Lower lobe of right lung (tissue), 2 donors: Measurements from ENCODE around the gene ANKRD55. TPM values are rescaled to one million over a fixed set of nuclear protein-coding genes. Genes with fewer than 3 reads are reported as not detected.

Source experiments
- ATAC-seq, 2 donors: fragments of 200-7000 bp; cut with Tn5 transposase; one replicate each; pipeline ENCODE4 v1.9.1; 2020 to 2022; ENCODE audit warnings: mild to moderate bottlenecking in 2 of 2, moderate library complexity in 2 of 2
- DNase-seq: peaks from one replicate; pipeline ENCODE4 v3.0.0-alpha.2; 2020
- H3K27ac ChIP-seq: fragments of 200-600 bp; one replicate; pipeline ENCODE4 v1.8.0; 2022
- H3K27me3 ChIP-seq: fragments of 200-600 bp; one replicate; pipeline ENCODE4 v1.8.0; 2022; ENCODE audit warnings: low read depth
- H3K36me3 ChIP-seq: fragments of 200-600 bp; one replicate; pipeline ENCODE4 v1.8.0; 2022; ENCODE audit warnings: mild to moderate bottlenecking
- H3K4me1 ChIP-seq: fragments of 200-600 bp; one replicate; pipeline ENCODE4 v1.8.0; 2022
- H3K4me3 ChIP-seq: fragments of 200-600 bp; one replicate; pipeline ENCODE4 v1.8.0; 2022; ENCODE audit warnings: mild to moderate bottlenecking
- H3K9me3 ChIP-seq: fragments of 200-600 bp; one replicate; pipeline ENCODE4 v1.8.0; 2022
- CTCF ChIP-seq: fragments of 200-600 bp; IDR thresholded peaks from one replicate; pipeline ENCODE4 v1.8.0; 2022; ENCODE audit warnings: antibody characterized with exemption, mild to moderate bottlenecking
- intact Hi-C: fragments of 100-400 bp; cut with DNase I; formaldehyde crosslinking; loops from one replicate; pipeline ENCODE4 v1.11.0; 2022
- long read RNA-seq: library from polyadenylated mRNA; unstranded; transcript quantifications from one replicate; pipeline ENCODE4 v2.0.0, GENCODE V29; 2021
- total RNA-seq: library from RNA; stranded (reverse); fragmentation: NEBNext Ultra II Directional; extraction: Animal tissue kit (Norgen Biotek cat#: 25700); gene quantifications from one replicate; pipeline ENCODE4 v1.2.1, GENCODE V29; 2021
- donor health status: DM: no; HTN: yes; CAD: no; lungs with severe emphysema.

ANKRD55 gene
- total RNA-seq, result 0.41 TPM
- long read RNA-seq, partial matches to known transcripts, result 0 of 4 reads
- long read RNA-seq, other reads (novel, unspliced or antisense), result 4 of 4 reads

GRCh38 chr5:56233230-56233629, at the start of gene ANKRD55:
Gene ANKRD55, minus strand, starts transcription at chr5:56233330. Its CDS starts 417 bp downstream, at chr5:56232913.
- DNase-seq, result no peak
- no peak for ATAC-seq
- Histone ChIP-seq H3K27ac (no peak within 1 kb of the TSS), H3K36me3 (no peaks in the 10 kb centered on the region), H3K4me1 (no peaks in the 10 kb centered on the region), H3K27me3 (no peaks in the 10 kb centered on the region), H3K4me3 (no peak within 1 kb of the TSS), H3K9me3 (no peaks in the 10 kb centered on the region)
- TF ChIP-seq CTCF, result no peak
- intact Hi-C loops, result no loop called here

GRCh38 chr5:56282216-56282615, 49.1 kb upstream of the ANKRD55 start:
- intact Hi-C loops, result no loop called here
- H3K27ac ChIP-seq, result no peak overlapping the region

GRCh38 chr5:56281489-56282165, 48.5 kb upstream of the ANKRD55 start:
- ATAC-seq (no peak), DNase-seq (no peak)
- Histone ChIP-seq H3K4me3 (no peak overlapping the region), H3K36me3 (no peaks in the 10 kb centered on the region), H3K27ac (no peak overlapping the region), H3K4me1 (peaks cover 11% of the 10 kb centered on the region), H3K27me3 (no peaks in the 10 kb centered on the region), H3K9me3 (no peaks in the 10 kb centered on the region)
- TF ChIP-seq CTCF, result no peak
- intact Hi-C loops, result no loop called here

More at GRCh38 chr5:56282216-56282615, 49.1 kb upstream of the ANKRD55 start:
- ATAC-seq (no peak), DNase-seq (no peak)
- H3K4me3 ChIP-seq, result no peak overlapping the region
- no peaks in the 10 kb centered on the region for H3K27me3 ChIP-seq
- no peak for TF ChIP-seq CTCF
- H3K4me1 ChIP-seq, result peaks cover 11% of the 10 kb centered on the region
- H3K36me3 ChIP-seq, result no peaks in the 10 kb centered on the region
- H3K9me3 ChIP-seq, result no peaks in the 10 kb centered on the region

- Histone ChIP-seq H3K27ac (no peak overlapping the region), H3K4me1 (peaks cover 11% of the 10 kb centered on the region), H3K4me3 (no peak overlapping the region), H3K27me3 (no peaks in the 10 kb centered on the region), H3K36me3 (no peaks in the 10 kb centered on the region), H3K9me3 (no peaks in the 10 kb centered on the region)
- DNase-seq, result no peak
- peak; percentile 31 to 39 for ATAC-seq
- intact Hi-C loops, result no loop called here
- TF ChIP-seq CTCF, result no peak
Observed at GRCh38 chr5:56279979-56280378, 46.8 kb upstream of the ANKRD55 start.

GRCh38 chr5:56279291-56279690, 46.2 kb upstream of the ANKRD55 start:
- ATAC-seq, result no peak
- Histone ChIP-seq H3K27ac (no peak overlapping the region), H3K4me1 (peaks cover 11% of the 10 kb centered on the region), H3K27me3 (no peaks in the 10 kb centered on the region), H3K36me3 (no peaks in the 10 kb centered on the region), H3K9me3 (no peaks in the 10 kb centered on the region), H3K4me3 (no peak overlapping the region)
- no peak for TF ChIP-seq CTCF
- intact Hi-C loops, result no loop called here
- no peak for DNase-seq
